Measurements from ENCODE around the gene WDR35. TPM values are rescaled to one million over a fixed set of nuclear protein-coding genes. Genes with fewer than 3 reads are reported as not detected.

WDR35 gene
- total RNA-seq (1 to 10 TPM; 6.2 to 7.2 (median 6.9) TPM), polyA plus RNA-seq (2.2 TPM)
- long read RNA-seq, donor 1, full-length matches to known transcripts = 5 of 12 reads
- long read RNA-seq, donor 1, partial matches to known transcripts = 6 of 12 reads
- long read RNA-seq, donor 1, other reads (novel, unspliced or antisense) = 1 of 12 reads
- long read RNA-seq, donor 2, full-length matches to known transcripts = 2 of 5 reads
- long read RNA-seq, donor 2, partial matches to known transcripts = 3 of 5 reads
- long read RNA-seq, donor 2, other reads (novel, unspliced or antisense) = 0 of 5 reads
- long read RNA-seq, donor 3, full-length matches to known transcripts = 11 of 21 reads
- long read RNA-seq, donor 3, partial matches to known transcripts = 9 of 21 reads
- long read RNA-seq, donor 3, other reads (novel, unspliced or antisense) = 1 of 21 reads
- long read RNA-seq, donor 4, full-length matches to known transcripts = 2 of 2 reads
- long read RNA-seq, donor 4, partial matches to known transcripts = 0 of 2 reads
- long read RNA-seq, donor 4, other reads (novel, unspliced or antisense) = 0 of 2 reads

DNA sequence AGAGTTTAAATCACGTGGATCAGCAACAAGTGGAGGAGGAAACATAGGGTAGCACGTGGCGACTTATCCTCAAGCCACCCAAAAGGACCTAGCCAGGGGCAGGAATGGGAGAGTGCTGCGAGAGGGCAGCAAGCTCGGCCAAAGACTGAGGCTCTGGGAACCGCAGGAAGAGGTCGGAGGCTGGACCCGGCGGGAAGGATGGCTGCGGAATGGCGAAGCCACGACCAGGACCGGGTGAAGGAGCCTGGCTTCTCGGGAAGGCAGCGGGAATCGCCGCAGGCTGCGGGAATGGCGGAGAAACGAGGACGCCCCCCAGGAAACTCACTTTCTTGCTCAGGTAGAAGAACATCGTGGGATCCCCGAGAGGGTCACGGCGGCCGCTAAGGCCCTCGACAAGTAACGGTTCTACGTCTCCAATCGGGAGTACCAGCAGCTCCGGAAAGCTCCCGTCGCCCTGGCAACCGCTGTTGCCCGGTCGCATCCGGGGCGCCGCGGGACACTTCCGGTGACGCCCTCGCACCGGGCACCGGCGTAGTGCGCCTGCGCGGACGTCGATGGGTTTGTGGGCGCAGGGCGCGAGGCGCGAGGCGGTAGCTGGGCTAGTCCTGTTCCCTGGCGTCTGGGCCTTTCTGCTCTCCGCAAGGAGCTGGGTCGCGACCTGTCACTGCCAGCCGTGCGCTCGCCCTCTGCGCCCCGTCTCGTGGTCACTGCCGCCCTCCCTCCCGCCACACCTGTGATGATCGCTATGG is at the start of gene WDR35:
WDR35 (minus strand) TSS at position 439 of the 749 bp plus-strand sequence; CDS start at position 349, 90 bp downstream.
- peak; percentile 99 for ATAC-seq
- intact Hi-C loops (cut with DNase I) = no loop called here
- peak within 1 kb of the TSS; percentile 87 for H3K4me3 ChIP-seq (ENCODE audit: low read length)
- H3K27ac ChIP-seq (ENCODE audit: low read length) = peak within 1 kb of the TSS; percentile 20
- H3K27me3 ChIP-seq (ENCODE audit: control insufficient read depth, insufficient read depth) = no peaks in the 10 kb centered on the region
- no peaks in the 10 kb centered on the region for H3K4me1 ChIP-seq (ENCODE audit: control insufficient read depth, insufficient read depth, low read length)
- DNase-seq = peak; percentile 92 to 98 (median 96)
- no peaks in the 10 kb centered on the region for H3K9me3 ChIP-seq (ENCODE audit: control insufficient read depth, low read length)
- WGBS = under 1% methylated on average over 70 of the region's 70 CpGs

DNA sequence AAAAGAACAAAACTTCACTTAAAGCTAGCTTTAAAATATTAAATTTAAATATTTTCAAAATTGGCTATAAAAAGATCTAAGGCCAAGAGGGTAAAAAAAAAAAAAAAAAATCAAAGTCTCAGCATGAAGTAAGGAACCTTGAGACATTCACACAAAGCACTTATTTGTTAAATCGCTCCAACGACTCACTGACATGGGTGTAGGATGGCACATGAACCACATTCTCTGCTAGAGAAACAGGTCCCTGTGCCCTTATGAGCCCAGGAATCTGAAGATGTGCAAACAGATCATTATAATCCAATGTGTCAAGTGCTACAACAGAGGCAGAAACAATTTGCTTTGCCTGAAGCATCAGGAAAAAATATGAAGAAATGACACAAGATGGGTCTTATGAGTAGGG is 47.8 kb upstream of the WDR35 start:
- H3K4me3 ChIP-seq (ENCODE audit: low read length) = no peak overlapping the region
- no peaks in the 10 kb centered on the region for H3K9me3 ChIP-seq (ENCODE audit: control insufficient read depth, low read length)
- WGBS = 82% methylated on average over 2 of the region's 2 CpGs
- H3K27ac ChIP-seq (ENCODE audit: low read length) = no peak overlapping the region
- no peak for DNase-seq
- intact Hi-C loops (cut with DNase I) = no loop called here
- no peaks in the 10 kb centered on the region for H3K27me3 ChIP-seq (ENCODE audit: control insufficient read depth, insufficient read depth)
- peaks cover 6% of the 10 kb centered on the region for H3K4me1 ChIP-seq (ENCODE audit: control insufficient read depth, insufficient read depth, low read length)
- ATAC-seq = no peak

DNA sequence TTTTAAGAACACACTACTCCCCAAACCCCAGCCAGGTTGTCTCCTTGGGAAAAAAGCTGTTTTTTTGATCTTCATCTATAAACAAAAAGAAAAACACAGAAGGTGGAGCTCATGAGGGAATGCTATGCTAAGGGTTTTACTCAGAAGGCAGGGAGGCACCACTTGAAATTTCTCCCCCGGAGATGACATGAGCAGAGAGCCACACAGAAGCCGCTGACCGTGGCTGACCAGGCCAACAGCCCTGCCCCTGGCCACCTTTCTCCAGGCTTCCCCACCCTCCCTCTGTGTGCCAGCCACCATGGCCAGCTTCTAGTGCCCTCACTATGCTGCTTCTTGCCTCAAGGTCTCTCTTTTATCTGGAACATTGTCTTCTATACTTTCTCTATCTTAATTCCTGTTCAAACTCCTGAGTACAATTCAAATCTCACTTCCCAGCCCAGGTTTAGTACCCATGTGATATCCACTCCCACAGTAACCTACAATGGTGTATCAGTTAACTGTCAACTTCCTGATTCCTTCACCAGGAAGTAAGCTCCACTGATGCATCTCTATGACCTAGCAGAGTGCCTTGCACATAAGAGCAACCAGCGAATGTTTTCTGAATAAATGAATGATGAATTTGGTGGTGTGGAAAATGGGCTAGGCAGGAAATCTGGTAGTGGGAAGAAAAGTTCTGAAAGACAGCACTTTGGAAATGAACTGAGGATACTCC is 46.2 kb upstream of the WDR35 start:
- DNase-seq (no peak), ATAC-seq (peak; percentile 37 to 72)
- Histone ChIP-seq H3K9me3 (ENCODE audit: control insufficient read depth, low read length) (no peaks in the 10 kb centered on the region), H3K4me1 (ENCODE audit: control insufficient read depth, insufficient read depth, low read length) (peaks cover 6% of the 10 kb centered on the region), H3K27ac (ENCODE audit: low read length) (no peak overlapping the region), H3K27me3 (ENCODE audit: control insufficient read depth, insufficient read depth) (no peaks in the 10 kb centered on the region), H3K4me3 (ENCODE audit: low read length) (no peak overlapping the region)
- intact Hi-C loops (cut with DNase I) = no loop called here
- WGBS = 58% methylated on average over 4 of the region's 4 CpGs

DNA sequence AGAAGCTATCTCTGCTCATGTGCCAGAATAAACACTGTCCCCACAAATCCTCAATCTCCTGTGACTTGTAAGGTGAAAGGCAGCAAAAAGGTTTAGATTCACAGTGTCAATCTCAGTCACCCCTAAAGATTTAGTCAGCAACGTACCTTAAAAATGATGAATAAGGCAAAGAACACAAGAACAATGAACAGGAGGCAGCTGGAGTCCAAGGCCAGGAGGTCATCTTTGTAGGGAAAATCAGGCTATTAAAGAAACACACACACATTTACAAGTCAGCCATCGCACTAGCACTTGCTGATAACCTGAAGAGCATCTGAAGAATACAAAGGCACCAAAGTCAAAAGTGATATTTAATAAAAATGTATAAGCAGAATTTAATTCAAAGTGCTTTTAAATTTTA is 44.9 kb upstream of the WDR35 start:
- intact Hi-C loops (cut with DNase I) = no loop called here
- H3K9me3 ChIP-seq (ENCODE audit: control insufficient read depth, low read length) = no peaks in the 10 kb centered on the region
- H3K4me1 ChIP-seq (ENCODE audit: control insufficient read depth, insufficient read depth, low read length) = peaks cover 6% of the 10 kb centered on the region
- no peak for DNase-seq
- no peaks in the 10 kb centered on the region for H3K27me3 ChIP-seq (ENCODE audit: control insufficient read depth, insufficient read depth)
- peak overlapping the region; percentile 13 for H3K27ac ChIP-seq (ENCODE audit: low read length)
- peak in 1 of 2 donors; percentile 34 for ATAC-seq
- no peak overlapping the region for H3K4me3 ChIP-seq (ENCODE audit: low read length)
- WGBS = 52% methylated on average over 2 of the region's 2 CpGs

DNA sequence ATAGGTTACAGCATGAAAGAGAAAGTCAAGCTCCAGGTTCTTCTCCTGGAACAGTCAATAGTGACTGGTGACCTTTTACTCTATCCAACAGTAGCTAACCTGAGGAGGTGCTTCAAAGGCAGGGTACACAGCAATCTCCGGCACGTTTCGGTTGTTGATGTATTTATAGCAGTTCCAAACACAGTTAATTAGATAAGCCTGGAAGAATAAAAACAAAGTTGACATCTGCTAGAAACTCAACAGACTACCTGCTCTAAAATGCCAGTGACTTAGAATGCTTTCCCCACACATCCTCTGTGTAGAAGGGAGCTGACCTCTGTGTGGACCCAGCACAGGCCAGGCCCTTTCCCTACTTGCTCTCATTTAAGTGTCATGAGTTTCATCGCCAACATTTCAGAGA is 44.3 kb upstream of the WDR35 start:
- H3K9me3 ChIP-seq (ENCODE audit: control insufficient read depth, low read length) = no peaks in the 10 kb centered on the region
- H3K4me3 ChIP-seq (ENCODE audit: low read length) = no peak overlapping the region
- 61% methylated on average over 4 of the region's 4 CpGs for WGBS
- no peak for DNase-seq
- peaks cover 6% of the 10 kb centered on the region for H3K4me1 ChIP-seq (ENCODE audit: control insufficient read depth, insufficient read depth, low read length)
- H3K27ac ChIP-seq (ENCODE audit: low read length) = peak overlapping the region; percentile 36
- intact Hi-C loops (cut with DNase I) = no loop called here
- H3K27me3 ChIP-seq (ENCODE audit: control insufficient read depth, insufficient read depth) = no peaks in the 10 kb centered on the region
- peak; percentile 30 to 62 for ATAC-seq

DNA sequence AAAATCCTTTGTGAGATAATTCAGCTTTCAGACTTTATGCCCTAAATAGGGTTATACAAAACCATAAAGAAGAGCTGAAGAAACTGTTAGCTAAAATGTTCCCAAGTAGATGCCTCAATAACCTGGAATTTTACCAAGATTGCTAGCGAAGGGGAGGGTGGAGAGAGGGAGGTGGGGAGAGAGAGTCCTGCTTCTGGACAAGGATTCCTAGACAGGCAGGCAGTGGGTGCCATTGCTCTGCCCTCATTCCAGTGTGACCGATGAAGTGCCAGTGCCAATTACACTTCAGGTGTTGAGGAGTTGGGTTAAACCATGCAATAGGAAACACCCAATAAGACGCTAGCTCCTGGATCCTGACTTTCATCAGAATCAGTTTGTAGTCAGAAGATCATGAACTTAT is 43.4 kb upstream of the WDR35 start:
- WGBS = 84% methylated on average over 3 of the region's 3 CpGs
- intact Hi-C loops (cut with DNase I) = no loop called here
- Histone ChIP-seq H3K27ac (ENCODE audit: low read length) (no peak overlapping the region), H3K4me1 (ENCODE audit: control insufficient read depth, insufficient read depth, low read length) (peaks cover 6% of the 10 kb centered on the region), H3K27me3 (ENCODE audit: control insufficient read depth, insufficient read depth) (no peaks in the 10 kb centered on the region), H3K4me3 (ENCODE audit: low read length) (no peak overlapping the region), H3K9me3 (ENCODE audit: control insufficient read depth, low read length) (no peaks in the 10 kb centered on the region)
- no peak for DNase-seq
- ATAC-seq = no peak

DNA sequence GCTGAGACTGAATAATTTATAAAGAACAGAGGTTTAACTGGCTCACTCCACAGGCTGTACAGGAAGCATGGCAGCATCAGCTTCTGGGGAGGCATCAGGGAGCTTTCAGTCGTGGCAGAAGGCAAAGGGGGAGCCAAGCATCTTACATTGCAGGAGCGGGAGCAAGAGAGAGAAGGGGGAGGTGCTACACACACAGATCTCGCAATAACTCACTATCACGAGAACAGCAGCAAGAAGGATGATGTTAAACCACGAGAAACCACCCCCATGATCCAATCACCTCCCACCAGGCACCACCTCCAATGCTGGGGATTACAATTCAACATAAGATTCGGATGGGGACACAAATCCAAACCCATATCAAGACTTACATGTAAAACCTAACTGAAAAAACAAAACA is 40.3 kb upstream of the WDR35 start:
- Histone ChIP-seq H3K9me3 (ENCODE audit: control insufficient read depth, low read length) (no peaks in the 10 kb centered on the region), H3K27me3 (ENCODE audit: control insufficient read depth, insufficient read depth) (no peaks in the 10 kb centered on the region), H3K27ac (ENCODE audit: low read length) (no peak overlapping the region), H3K4me3 (ENCODE audit: low read length) (no peak overlapping the region), H3K4me1 (ENCODE audit: control insufficient read depth, insufficient read depth, low read length) (peaks cover 4% of the 10 kb centered on the region)
- intact Hi-C loops (cut with DNase I) = no loop called here
- WGBS = 90% methylated on average over 6 of the region's 6 CpGs
- DNase-seq = no peak
- no peak for ATAC-seq

DNA sequence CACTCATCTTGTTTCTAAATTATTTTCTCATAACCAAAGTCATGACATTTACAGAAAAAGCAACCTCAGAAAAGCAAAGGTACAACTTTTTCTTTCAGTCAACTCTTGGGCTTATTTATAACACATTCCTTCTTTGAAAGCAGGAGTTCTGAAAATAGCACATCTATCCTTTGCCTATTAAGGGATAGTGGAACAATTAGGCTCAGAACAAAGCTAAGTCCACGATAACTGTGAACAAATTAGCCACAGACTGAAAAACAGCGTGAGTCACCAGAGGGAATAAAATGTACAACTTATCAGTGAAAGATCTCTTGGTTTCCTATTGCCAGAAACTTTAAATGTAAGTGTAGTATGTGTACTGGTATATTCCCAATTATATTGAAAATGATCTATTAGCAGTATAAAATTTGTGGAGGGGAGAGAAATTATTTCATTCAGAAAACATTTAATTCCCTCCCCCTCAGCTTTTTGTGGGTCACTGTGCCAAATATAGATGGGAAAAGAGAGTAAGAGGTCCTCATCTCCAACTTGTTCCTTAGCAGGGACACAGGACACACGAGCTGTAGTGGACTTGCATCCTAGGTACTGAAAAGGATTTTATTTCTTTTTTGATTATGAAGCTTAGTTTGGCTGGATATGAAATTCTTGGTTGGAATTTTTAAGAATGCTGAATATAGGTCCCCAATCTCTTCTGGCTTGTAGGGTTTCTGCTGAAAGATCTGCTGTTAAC is 38.0 kb upstream of the WDR35 start:
- Histone ChIP-seq H3K9me3 (ENCODE audit: control insufficient read depth, low read length) (no peaks in the 10 kb centered on the region), H3K27me3 (ENCODE audit: control insufficient read depth, insufficient read depth) (no peaks in the 10 kb centered on the region), H3K4me1 (ENCODE audit: control insufficient read depth, insufficient read depth, low read length) (no peaks in the 10 kb centered on the region), H3K27ac (ENCODE audit: low read length) (no peak overlapping the region), H3K4me3 (ENCODE audit: low read length) (no peak overlapping the region)
- no peak for ATAC-seq
- intact Hi-C loops (cut with DNase I) = no loop called here
- DNase-seq = no peak
- WGBS = 58% methylated on average over 3 of the region's 3 CpGs

DNA sequence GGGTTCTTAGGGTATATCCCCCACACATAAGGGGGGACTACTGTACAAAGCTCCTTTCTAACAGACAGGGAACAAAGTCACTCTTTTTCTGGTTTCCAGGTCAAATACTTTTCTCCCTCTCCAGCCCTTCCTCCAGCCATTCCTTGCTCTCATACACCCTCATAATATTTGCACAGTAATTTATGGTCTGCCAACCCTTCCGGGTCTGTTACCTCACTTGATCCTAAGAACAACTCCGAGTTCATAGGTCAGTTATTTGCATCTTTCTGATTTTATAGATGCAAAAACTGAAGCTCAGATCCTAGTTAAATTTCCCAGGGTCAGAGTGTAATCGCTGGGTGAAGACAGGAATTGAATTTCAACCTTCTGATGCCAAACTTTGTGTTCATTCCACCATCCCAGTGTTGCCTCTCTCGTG is 37.4 kb upstream of the WDR35 start:
- H3K27ac ChIP-seq (ENCODE audit: low read length) = no peak overlapping the region
- no peak for ATAC-seq

DNA sequence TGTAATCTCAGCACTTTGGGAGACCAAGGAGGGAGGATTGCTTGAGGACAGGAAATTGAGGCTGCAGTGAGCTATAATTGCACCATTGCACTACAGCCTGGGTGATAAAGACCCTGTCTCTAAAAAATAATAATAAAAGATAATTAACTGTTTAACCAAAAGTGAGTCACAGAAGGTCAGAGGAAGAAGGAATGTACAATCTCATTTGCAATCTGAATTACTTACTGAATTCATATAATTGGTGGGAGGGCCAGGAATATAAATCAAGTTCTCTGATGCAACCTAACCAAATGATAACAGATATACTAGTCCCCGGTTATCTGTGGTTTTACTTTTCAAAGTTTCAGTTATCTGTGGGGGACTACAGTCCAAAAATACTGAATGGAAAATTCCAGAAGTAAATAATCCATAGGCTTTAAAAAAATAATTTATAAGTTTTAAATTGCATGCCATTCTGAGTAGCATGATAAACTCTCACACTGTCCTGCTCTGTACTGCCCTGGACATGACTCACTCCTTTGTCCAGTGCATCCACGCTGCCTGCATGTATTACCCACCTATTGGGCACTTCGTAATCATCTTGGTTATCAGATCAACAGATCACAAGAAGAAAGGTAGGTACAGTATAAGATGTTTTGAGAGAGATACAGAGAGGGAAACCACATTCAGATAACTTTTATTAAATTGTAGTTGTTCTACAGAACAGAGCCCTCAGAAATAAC is 35.3 kb upstream of the WDR35 start:
- no peaks in the 10 kb centered on the region for H3K27me3 ChIP-seq (ENCODE audit: control insufficient read depth, insufficient read depth)
- no peak for DNase-seq
- 93% methylated on average over 3 of the region's 3 CpGs for WGBS
- intact Hi-C loops (cut with DNase I) = no loop called here
- H3K9me3 ChIP-seq (ENCODE audit: control insufficient read depth, low read length) = no peaks in the 10 kb centered on the region
- ATAC-seq = no peak
- H3K27ac ChIP-seq (ENCODE audit: low read length) = no peak overlapping the region
- no peaks in the 10 kb centered on the region for H3K4me1 ChIP-seq (ENCODE audit: control insufficient read depth, insufficient read depth, low read length)
- no peak overlapping the region for H3K4me3 ChIP-seq (ENCODE audit: low read length)

More for the DNA sequence above, 37.4 kb upstream of the WDR35 start:
- Histone ChIP-seq H3K4me3 (ENCODE audit: low read length) (no peak overlapping the region), H3K27me3 (ENCODE audit: control insufficient read depth, insufficient read depth) (no peaks in the 10 kb centered on the region), H3K9me3 (ENCODE audit: control insufficient read depth, low read length) (no peaks in the 10 kb centered on the region), H3K4me1 (ENCODE audit: control insufficient read depth, insufficient read depth, low read length) (no peaks in the 10 kb centered on the region)
- intact Hi-C loops (cut with DNase I) = no loop called here
- DNase-seq = no peak
- WGBS = 64% methylated on average over 4 of the region's 4 CpGs
